TTC549 (cell line): ENCODE results near the gene FKRP.

Experiments used
- FAIRE-seq: peaks from 2 replicates; lab custom pipeline; 2012; peaks lifted over from hg19 to GRCh38; lab: Jason Lieb, UNC

FKRP gene

DNA sequence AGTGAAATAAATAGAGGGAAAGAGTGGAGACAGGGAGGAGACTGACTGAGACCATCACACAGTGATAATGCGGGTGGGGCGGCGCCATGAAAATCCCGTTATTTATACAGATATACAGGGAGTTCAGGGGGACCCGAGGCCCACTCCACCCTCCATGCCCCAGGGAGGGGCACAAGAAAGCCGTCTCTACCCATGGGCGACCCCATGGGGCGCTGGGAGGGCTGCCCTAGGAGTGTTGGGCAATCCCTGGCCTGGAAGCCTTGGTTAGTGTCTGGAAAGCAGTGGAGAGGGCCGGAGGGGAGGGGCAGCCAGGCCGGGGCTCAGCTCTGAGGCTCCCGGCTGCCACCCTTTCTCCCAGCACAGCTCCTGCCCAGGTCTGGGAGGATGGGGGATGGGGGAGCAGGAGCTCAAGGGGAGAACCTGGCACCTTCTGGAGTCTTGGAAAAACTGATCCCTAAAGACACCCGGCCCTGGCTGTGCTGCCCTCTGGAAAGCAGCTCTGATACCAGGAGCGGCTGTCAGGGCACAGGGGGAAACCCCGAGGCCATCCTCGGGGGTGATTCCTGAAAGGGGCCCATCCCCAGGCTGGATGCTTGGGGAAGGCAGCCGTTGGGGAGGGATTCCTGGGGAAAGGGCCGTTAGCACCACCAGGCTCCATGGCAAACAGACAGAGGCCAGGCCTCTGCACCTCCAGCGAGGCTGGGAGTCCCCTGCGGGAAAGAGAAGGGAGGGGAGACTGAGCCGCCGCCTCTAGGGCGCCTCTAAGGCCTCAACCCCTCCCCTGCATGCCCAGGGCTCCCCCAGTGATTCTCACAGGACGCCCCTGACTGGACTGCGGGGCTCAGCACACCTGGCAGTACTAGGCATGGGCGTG is 26.0 kb upstream of the FKRP start:
- FAIRE-seq = no peak

DNA sequence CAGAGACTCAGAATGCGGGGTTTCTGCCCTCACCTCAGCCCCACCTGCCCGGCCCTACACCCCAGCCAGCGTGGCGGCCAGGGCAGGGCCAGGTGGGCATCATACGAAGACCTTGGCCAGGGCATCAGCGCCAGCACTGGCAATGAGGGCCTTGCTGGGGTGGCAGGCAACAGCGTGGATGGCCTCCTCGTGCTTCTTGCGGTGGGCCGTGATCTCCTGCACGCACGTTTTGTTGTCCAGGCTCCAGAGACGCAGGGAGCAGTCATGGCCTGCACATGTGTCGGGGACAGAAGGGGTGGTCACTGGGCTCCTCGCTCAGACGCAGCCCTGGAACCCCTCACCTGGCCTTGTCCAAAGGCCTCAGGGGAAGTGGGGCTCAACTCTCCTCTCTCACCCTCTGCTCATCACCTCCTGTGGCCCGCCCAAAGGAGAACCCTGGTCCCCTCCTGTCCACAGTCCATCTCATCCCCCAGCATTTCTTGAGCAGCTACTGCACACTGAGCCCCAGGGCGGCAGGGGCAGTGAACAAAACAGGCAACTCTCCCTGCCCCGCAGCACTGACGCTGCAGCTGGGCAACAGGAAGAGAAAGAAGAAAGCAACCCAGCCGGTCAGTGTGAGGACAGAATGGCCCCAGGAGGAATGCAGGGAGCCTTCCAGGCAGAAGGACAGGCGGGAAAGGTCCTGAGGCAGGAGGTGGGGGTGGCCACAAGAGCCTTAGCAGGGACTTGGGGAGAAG is 25.2 kb upstream of the FKRP start:
- FAIRE-seq = no peak

DNA sequence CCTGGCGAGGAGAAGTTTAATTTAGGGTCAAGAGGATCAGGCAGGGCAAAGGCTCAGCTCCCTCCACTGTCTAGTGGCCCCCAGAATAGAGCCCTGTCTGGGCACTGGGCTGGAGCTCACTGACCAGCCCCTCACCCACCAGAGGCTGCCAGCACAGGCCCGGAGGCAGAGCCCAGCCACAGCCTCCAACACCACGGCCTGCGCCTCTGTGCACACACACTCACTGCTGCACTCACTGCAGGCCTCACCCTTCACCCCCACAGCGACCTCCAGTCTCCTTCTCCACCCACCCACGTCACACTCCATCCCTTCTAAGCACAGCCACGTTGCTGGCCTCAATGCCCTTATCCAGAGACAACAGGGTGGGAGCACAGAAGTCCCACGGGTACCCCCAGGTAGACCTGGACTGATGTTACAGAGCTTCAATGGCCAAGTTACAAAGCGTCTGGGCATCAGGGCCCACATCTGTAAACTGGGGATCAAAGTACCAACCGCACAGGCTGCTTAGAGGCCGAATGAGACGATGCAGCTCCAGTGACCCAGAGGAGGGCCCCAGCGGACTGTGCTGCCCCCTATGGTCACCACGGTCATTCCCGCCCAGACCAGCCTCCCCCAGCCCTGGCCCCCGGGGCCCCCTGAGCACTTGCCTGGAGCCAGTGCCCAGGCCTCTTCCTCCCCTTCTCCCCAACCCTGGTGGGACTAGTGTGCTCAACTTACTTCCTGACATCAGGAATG is 24.4 kb upstream of the FKRP start:
- FAIRE-seq = no peak

DNA sequence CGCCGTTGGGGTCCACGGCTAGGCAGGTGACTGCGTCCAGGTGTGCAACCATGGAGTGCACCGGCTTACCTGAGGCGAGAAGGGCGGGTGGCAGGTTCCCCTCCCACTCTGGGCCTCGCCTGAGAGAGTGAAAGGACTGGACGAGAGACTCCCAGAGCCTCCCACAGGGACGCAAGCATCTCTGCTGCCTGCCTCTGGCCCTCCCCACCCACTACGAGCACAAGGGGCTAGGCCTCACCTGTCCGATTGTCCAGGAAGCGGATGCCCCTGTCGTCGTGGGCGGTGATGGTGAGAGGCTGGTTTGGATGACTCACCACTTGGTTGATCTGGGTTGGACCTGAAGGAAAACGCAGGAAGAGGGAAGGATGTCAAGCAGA is 23.9 kb upstream of the FKRP start:
- FAIRE-seq = no peak

DNA sequence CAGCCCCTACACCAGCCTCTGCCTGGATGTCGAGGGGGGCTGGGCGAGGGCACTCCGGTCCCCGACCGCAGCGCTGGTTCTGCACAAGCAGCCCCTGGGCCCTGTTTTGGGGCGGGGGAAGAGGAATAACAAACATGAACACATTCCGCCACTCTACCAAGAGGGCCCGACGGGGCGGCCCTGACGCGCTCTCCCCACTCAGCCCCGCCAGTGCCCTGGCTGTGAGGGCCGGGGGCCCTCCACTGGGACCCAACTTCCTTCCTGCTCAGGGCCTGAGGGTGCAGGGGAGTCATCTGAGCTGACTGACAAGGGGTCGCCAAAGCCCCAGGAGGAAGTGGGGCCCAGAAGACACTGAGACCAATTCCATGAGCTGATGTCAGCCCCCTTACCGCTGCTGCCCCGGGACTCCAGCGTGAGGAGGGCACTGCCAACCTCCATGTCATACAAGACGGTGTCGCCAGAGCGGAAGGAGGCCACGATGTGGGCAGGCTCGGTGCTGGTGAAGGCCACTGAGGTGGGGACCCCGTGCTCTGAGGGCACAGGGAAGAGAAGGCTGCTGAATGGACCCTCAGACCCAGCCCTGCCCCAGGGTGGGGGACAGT is 23.3 kb upstream of the FKRP start:
- no peak for FAIRE-seq

DNA sequence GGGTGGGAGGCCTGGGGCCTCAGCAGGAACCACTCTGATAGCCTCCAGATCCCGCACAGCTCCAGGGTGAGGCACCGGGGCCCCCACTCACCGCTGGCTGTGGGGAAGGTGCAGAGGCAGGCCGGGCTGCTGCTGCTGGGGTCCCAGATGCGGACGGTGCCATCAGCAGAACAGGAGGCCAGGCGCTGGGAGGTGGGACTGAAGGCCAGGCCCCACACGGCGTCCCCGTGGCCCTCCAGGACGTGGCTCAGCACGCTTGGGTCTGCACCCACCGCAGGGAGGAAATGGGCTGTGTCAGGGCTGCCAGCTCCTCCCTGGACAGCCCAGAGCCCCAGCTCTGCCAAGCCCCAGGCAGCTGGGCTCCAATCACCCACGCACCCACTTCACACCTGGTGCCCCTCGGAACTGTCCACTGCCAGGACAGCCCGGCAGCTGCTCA is 22.8 kb upstream of the FKRP start:
- no peak for FAIRE-seq

DNA sequence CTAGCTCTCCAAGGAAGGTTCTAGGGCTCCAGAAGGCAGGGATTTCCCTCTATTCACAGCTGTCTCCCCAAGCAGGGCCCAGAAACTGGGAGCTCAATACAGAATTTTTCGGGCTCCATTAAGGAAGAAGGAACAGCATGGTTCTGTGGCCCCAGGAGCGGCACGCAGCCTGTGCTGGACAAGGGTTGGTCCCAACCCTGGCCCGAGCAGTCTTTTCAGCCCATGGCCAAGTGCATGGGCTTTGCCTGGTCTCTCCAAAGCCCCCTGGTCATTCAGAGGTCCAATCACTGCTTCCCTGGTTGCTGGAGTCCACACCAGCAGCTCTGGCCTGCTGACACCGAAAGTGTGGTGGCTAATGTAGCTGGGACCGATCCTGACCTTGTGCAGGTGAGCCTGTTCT is 22.4 kb upstream of the FKRP start:
- FAIRE-seq = no peak

DNA sequence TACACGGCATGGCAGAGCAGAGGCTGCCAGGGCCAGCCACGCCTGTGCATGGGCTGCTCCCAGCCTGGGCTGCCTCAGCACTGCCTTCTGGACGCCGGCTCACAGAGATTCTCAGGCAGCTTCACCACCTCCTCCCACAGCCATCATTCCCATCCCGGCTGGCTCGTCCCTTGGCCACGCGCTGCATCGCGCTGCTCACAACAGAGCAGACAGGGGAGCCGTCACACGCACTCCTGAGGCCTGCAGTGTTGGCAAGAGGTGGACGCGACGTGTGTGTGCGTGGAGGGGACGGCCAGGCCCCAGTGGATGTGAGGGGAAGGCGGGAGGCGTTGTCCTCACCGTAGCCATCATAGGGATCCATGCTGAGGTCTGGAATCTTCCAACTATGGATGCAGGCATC is 21.4 kb upstream of the FKRP start:
- FAIRE-seq = no peak

DNA sequence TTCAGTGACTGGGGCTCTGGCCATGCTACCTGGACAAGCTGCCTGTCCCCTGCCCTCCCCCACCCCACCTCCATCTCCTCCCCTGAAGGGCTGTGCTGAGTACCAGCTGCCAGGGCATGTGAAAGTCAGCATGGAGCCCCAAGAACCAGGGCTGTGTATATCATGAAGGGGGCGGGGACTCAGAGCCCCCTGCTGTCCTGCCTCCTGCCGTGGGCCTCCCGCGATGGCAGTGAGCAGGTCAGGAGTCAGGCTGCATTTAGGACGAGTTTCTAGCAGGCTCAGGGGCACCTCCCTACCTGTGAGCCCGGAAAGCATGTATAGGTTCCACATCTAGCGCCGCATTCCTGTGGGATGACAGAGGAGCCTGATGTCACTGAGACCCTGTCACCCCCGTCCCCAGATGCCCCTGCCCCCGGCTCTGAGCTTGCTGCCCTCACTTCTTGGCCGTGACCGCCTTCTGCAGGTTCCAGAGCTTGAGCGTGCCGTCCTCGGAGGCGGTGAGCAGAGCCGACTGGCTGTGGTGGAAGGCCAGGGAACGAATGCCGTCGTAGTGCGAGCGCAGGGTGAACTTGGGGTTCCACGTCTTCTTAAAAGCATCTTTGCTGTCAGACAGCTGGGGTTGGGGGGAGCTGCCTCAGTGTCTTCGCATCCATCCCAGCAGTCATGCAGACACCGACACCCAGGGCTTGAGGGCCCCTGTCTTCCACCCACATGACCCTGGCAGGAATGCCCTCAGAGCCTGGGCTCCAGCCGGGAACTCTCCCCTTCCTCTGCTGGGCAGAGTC is 20.6 kb upstream of the FKRP start:
- no peak for FAIRE-seq

DNA sequence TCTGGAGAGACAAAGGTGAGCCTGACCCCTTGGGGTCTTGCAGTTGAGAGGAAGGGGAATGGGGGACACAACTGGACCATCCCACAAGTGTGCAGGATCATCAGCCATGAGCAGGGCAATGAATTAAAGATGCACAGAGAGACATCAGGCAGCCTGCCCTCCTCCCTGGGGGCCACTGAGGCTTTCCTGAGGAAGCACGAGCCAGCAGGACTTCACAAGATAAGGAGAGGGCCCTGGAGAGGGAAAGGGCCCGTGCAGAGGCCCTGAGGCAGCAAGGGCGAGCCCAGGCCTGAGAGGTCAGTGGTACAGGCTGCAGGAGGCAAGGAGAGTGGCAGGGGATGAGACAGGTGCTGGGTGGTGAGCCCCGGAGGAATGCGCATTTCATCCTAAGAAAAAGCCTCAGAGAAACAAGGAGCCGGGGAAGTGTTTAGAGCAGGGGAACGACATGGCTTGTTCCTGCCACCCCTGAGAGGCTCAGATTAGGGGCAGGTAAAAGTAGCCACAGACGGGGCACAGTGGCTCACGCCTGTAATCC is 19.9 kb upstream of the FKRP start:
- no peak for FAIRE-seq

DNA sequence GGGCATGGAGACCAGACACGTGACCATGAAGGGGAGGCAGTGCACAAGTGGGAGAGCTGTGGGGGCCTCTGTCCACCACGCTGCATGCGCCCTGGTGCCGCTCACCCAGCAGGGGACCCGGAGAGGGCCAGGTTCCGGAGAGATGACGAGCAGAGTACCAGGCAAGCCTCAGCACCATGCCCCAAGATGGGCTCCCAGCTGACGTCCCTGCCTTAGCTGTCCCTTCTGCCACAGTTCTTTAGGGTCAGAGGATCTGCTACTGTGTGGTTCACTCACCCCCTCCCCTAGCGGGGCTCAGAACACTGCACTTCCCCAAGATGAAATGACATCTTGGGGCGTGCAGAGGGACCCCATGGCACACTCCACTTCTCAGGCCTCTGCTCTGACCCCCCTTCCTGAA is 19.3 kb upstream of the FKRP start:
- no peak for FAIRE-seq

DNA sequence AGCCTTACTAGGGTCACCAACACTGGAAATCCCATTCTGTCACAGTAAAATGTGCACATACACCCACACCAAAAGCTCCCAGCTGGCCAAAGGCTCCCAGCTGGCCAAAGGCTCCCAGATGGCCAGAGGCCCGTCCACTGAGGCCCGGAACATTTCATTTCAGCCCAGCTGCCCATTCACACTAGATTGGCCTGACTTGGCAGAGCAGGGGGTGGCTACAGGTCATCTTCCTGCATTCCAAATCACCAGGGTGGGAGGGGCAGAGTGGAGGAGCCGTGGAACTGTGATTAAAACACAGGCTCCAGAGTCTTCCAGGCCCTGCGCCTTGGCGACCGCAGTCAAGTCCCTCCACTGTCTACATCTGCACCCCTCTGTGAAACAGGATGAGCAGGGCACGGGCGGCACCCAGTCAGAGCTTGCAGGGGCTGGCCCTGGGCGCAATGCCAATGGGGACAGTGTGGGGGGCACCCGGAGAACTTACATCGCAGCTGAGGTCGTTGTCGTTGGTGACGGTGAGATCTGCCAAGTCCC is 18.8 kb upstream of the FKRP start:
- no peak for FAIRE-seq

DNA sequence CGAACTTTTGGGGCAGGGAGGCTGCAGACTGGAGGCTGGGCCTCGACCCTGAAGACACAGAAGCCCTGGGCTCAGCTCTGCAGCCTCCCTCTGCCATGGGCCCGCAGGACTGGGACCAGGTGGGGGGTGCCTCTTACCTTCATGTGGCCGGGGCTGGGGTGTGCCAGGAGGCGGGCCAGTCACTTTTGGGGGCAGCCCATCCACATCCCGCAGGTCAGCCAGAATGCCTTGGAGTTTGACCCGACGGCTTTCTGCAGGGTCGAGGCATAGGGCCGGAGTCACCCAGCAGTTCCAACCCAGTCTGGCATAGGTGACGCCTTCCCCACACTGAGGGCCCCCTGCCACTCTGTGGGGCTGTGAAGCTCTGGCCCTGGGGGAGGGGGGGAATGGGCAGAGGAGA is 18.1 kb upstream of the FKRP start:
- no peak for FAIRE-seq

DNA sequence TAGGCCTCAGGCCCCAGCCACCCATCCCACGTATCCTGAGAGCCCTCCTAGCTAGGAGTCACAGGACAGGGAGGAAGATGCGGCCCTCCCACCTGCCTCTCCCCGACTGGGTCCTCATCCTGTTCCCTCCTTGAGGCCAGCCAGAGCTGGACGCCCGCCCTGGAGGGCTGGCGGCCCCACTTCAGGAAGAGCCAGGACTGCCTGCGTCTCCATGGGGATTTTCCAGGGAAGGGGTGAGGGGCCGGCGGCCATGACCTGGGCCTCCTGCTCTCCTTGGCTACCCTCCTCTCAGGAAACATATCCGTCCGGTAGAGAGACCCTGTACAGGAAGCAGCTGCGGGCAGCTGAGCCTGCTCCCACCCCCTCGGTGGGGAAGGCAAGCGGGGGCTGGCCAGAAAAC is 17.6 kb upstream of the FKRP start:
- FAIRE-seq = no peak

DNA sequence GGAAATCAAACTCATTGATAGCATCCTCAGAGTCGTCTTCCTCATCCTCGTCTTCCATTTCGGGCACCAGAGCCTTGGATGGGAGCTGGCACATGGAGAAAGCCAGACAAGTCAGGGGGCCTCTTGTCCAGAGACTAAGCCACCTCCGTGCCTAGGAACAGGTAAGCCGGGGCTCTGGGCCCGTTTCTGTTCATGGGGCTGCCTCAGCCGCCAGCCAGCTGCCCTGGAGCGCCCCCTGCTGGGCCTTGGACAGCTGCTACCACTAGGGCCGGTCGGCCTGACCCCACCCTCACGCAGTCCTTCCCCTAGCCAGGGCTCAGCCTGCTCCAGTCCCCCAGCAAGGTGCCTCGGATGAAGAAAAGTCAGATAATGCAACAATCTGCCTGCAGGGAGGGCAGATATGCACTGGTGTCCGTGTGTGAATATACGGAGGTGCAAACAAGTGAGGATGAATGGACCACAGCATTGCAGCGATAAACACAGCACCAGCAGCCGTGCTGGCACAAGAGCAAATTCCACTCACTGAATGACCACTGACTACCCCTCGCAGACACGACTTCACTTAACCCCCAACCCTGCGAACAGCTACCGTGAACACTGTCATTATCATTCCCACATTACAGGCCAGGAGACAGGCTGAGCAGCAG is 17.0 kb upstream of the FKRP start:
- FAIRE-seq = no peak

DNA sequence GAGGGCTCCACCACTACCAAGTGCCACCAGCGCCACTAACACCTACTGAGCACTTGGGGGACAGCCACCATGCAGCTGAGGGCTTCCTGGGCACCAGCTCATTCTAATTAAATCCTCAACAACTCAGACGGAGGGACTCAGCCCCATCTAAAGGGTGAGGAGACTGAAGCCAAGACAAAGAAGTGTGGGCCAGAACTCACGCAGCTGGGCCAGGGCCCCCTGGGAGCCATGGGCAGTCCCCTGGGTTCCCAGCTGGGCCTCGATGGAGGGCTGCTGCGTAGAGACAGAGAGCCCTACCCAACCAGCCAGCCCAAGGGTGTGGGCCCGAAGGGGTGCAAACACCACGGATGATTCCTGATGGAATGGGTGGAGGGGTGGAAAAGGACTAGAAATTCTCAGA is 16.2 kb upstream of the FKRP start:
- FAIRE-seq = no peak

DNA sequence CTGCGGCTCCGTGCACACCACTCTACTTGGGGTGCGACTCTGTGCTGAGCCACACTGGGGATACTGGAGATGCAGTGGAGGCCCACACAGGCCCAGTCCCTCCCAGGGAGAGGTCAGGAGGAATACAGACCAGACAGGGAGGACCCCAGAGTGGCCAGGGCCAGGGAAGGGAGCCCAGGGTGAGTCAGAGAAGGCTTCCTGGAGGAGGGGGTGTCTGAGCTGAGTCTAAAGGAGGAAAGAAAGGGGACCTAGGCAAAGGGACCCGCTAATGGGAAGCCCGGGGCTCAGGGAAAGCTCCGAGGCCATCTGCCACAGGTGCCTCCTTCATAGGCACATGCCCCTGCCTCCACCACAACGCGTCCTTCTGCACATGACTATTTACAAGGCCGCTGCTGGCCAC is 15.7 kb upstream of the FKRP start:
- no peak for FAIRE-seq

DNA sequence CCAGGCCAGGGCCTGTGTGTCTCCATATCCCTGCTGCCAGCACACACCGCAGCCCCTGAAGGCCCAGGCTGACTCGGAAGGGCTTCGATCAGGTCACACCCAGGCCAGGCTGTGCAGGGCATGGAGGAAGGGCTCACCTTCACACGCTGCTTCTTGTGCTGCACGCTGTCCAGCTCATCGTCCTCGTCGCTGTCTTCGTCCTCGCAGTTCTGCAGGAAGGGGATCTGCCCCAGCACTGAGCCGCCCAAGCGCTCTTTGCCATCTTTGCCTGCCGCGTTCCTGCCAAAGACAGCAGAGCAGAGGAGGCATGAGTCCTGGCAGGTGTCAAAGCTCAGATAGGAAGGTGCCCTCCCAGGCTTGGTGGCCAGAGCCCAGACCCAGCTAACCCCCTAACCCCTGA is 15.3 kb upstream of the FKRP start:
- no peak for FAIRE-seq

DNA sequence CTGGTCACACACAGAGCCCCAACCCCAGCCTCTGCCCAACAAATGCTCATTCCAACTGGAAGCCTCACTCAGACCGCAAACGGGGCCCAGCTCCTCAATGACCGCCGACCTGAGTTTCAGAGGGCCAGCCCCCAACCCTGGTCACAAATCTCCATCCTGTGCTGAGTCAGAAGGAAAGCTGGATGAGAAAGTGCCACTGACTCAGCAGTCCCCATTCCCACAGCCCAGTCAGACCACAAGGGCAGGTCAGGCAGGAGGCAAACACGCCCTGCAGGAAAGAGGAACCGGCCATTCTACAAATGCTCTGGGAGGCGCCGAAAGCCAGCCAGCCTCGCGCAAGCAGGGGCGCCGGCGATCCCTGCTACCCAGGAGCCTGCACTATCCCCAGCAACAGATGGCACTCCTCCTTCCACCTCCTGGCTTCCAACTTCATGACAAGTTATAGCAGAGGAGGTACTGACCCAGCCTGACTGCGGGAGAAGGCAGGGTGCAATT is 14.8 kb upstream of the FKRP start:
- FAIRE-seq = no peak

DNA sequence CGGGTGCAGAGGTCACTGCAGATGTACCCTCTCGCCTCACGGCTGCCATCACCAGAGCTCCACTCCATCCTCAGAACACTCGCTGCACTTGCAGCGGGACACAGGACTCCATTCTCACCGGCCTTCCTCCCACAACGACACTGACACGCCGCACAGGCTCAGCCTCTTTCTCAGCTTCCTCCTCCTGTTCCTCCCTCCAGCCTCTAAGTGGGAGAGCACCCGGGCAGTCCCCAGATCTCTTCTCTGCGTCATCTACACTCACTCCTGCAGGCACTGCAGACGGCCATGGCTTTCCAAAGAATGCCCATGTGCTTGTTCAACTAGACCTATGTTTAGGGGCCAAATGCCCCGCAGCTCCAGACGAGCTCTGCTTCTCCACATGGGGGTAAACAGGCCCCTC is 14.3 kb upstream of the FKRP start:
- FAIRE-seq = no peak
